Gastroesophageal sphincter (tissue), 4 donors: ENCODE measurements around the gene CUBN. TPM values are rescaled to one million over a fixed set of nuclear protein-coding genes. Genes with fewer than 3 reads are reported as not detected.

Experiments
- ATAC-seq: fragments of 150-250 bp; one replicate; pipeline ENCODE4 v1.9.1; 2016; ENCODE audit warnings: mild to moderate bottlenecking, moderate library complexity
- H3K27ac ChIP-seq, 4 donors: fragments of 200-600 bp; sonication (generic) in 3 of 4; 1 replicate in 3 of 4; 2 replicates in 1 of 4; pipeline ENCODE4 v1.5.1; 2016 to 2019
- H3K27me3 ChIP-seq: fragments of 200-600 bp; sonication (generic); one replicate; pipeline ENCODE4 v1.5.1; 2019
- H3K36me3 ChIP-seq, 2 donors: fragments of 200-600 bp; sonication (generic); one replicate each; pipeline ENCODE4 v1.5.1; 2019; ENCODE audit warnings: control low read depth in 1 of 2
- H3K4me1 ChIP-seq, 3 donors: fragments of 200-600 bp; sonication (generic); 1 replicate in 2 of 3; 2 replicates in 1 of 3; pipeline ENCODE4 v1.5.1; 2016 to 2019; ENCODE audit warnings: control low read depth in 2 of 3
- H3K4me3 ChIP-seq, 2 donors: fragments of 200-600 bp; sonication (generic); one replicate each; pipeline ENCODE4 v1.5.1; 2019; ENCODE audit warnings: mild to moderate bottlenecking in 1 of 2, moderate library complexity in 1 of 2
- H3K9me3 ChIP-seq, 3 donors: fragments of 200-600 bp; sonication (generic); one replicate each; pipeline ENCODE4 v1.5.1; 2017 to 2019; ENCODE audit warnings: control low read depth in 2 of 3
- EP300 ChIP-seq: sonication (generic); formaldehyde crosslinking; IDR thresholded peaks from one replicate; pipeline ENCODE4 v1.6.1; 2017; ENCODE audit warnings: antibody characterized with exemption, mild to moderate bottlenecking
- POLR2A ChIP-seq, 2 donors: fragments of 450-650 bp; IDR thresholded peaks; one replicate each; pipeline ENCODE4 v1.6.1; 2017; ENCODE audit warnings: antibody characterized with exemption in 2 of 2, mild to moderate bottlenecking in 2 of 2, moderate library complexity in 1 of 2
- POLR2AphosphoS5 ChIP-seq: sonication (generic); formaldehyde crosslinking; IDR thresholded peaks from one replicate; pipeline ENCODE4 v1.6.1; 2017; ENCODE audit warnings: antibody characterized with exemption
- WGBS, 2 donors: methylation state at CpG; one replicate each; pipeline ENCODE4 v1.1.5; 2018; ENCODE audit warnings: low coverage in 1 of 2; 5-methylcytosine and 5-hydroxymethylcytosine counted together
- total RNA-seq, 4 donors: library from RNA; depleted of rRNA; stranded (reverse); fragments of >200 nt; gene quantifications; one replicate each; pipeline ENCODE4 v1.1.0, GENCODE V29; 2016
- TF ChIP-seq, protein P1 (sequence below), 4 experiments: fragments of 200-600 bp in 2 of 4; fragments of 450-650 bp in 2 of 4; sonication (generic) in 1 of 4; IDR thresholded peaks; one replicate each; pipeline ENCODE4 v1.5.1; 2017 to 2019; ENCODE audit warnings: antibody characterized with exemption in 4 of 4, mild to moderate bottlenecking in 2 of 4, moderate library complexity in 2 of 4

The CUBN gene
- total RNA-seq, 4 donors from 2014 or later: 0.37 to 2.8 (median 1.6) TPM

DNA sequence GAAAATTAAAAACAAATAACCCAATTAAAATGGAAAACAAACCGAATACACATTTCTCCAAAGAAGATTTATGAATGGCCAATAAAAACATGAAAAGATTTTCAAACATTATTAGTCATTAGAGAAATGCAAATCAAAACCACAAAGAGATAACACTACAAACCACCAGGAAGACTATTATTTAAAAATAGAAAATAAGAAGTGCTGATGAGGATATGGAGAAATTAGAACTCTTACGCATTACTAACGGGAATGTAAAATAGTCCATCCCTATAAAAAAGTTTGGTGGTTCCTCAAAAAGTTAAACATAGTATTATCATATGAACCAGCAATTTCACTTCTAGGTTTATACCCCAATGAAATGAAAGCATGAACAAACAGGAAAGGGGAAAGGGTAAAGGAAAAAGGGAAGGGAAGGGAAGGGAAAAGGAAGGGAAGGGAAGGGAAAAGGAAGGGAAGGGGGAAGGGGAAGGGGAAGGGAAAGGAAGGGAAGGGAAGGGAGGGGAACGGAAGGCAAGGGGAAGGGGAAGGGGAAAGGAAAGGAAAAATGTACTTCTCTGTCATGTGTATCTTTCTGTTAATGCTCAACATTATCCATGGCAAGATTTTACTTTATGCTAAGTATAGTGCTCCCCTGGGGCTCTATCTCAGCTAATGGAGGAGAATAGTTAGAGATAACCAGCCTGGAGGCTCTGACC, 187.1 kb downstream of the CUBN start:
- ATAC-seq: no peak
- WGBS, 2 donors: 84 to 100% methylated on average over 4 of the region's 4 CpGs
- H3K27ac ChIP-seq: no peak overlapping the region

DNA sequence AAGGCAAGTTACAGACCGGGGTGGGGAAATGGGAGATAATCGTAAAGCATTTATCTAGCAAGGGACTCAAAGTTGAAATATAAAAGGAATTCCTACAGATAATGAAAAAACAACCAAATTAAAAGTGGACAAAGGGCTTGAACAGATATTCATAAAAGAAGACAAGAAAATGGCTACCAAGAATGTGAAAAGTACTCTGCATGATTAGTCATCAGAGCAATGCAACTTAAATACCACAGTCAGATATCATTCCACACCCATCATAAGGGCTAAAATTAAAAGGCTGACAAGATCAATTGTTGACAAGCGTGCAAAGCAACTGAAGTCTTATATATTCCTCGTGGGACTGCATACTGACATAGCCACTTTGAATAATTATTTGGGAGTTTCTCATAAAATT, 187.7 kb downstream of the CUBN start:
- Histone ChIP-seq H3K9me3 (no peaks in the 10 kb centered on the region), H3K4me3 (no peak overlapping the region), H3K27ac (no peak overlapping the region), H3K27me3 (no peaks in the 10 kb centered on the region), H3K36me3 (no peaks in the 10 kb centered on the region), H3K4me1 (peaks cover 4 to 17% (median 4%) of the 10 kb centered on the region in 3 donors)
- ATAC-seq: no peak
- WGBS, 2 donors: 56 to 81% methylated on average over 1 to 4 of the region's 4 CpGs
- TF ChIP-seq EP300: no peak
- no peak for TF ChIP-seq POLR2AphosphoS5
- TF ChIP-seq POLR2A (IDR thresholded peaks at IDR 0.05): no peak
- TF ChIP-seq, protein P1, sequence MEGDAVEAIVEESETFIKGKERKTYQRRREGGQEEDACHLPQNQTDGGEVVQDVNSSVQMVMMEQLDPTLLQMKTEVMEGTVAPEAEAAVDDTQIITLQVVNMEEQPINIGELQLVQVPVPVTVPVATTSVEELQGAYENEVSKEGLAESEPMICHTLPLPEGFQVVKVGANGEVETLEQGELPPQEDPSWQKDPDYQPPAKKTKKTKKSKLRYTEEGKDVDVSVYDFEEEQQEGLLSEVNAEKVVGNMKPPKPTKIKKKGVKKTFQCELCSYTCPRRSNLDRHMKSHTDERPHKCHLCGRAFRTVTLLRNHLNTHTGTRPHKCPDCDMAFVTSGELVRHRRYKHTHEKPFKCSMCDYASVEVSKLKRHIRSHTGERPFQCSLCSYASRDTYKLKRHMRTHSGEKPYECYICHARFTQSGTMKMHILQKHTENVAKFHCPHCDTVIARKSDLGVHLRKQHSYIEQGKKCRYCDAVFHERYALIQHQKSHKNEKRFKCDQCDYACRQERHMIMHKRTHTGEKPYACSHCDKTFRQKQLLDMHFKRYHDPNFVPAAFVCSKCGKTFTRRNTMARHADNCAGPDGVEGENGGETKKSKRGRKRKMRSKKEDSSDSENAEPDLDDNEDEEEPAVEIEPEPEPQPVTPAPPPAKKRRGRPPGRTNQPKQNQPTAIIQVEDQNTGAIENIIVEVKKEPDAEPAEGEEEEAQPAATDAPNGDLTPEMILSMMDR (IDR thresholded peaks at IDR 0.05): no peak

More for the DNA sequence above, 187.1 kb downstream of the CUBN start:
- Histone ChIP-seq H3K36me3 (no peaks in the 10 kb centered on the region), H3K4me1 (peaks cover 4 to 17% (median 4%) of the 10 kb centered on the region in 3 donors), H3K27me3 (no peaks in the 10 kb centered on the region), H3K9me3 (no peaks in the 10 kb centered on the region), H3K4me3 (no peak overlapping the region)
- TF ChIP-seq EP300 (no peak), POLR2AphosphoS5 (no peak), POLR2A (IDR thresholded peaks at IDR 0.05) (no peak)
- TF ChIP-seq, protein P1 (IDR thresholded peaks at IDR 0.05): no peak

DNA sequence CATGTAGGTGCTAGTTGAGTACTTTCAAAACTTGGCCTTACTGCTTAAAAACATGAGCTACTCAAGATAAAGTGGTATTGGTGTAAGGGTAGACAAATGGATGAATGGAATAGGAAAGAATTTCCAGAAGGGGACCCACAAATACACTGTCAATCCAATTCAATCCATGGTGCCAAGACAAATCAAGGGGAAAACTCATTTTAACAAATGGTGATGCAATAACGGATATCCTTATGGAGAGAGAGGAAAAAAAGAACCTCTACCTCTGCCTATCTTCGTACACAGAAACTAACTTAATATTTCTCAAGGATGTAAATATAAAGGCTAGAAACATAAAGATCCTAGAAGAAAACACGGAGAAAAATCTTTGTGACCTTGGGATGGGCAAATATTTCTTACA, 188.5 kb downstream of the CUBN start:
- Histone ChIP-seq H3K36me3 (no peaks in the 10 kb centered on the region), H3K4me3 (no peak overlapping the region), H3K27ac (no peak overlapping the region), H3K4me1 (peaks cover 4 to 17% (median 4%) of the 10 kb centered on the region in 3 donors), H3K27me3 (no peaks in the 10 kb centered on the region), H3K9me3 (no peaks in the 10 kb centered on the region)
- WGBS, 2 donors: 90 to 94% methylated on average over 3 of the region's 3 CpGs
- no peak for ATAC-seq
- TF ChIP-seq POLR2A (IDR thresholded peaks at IDR 0.05) (no peak), POLR2AphosphoS5 (no peak), EP300 (no peak)
- TF ChIP-seq, protein P1 (IDR thresholded peaks at IDR 0.05): no peak

DNA sequence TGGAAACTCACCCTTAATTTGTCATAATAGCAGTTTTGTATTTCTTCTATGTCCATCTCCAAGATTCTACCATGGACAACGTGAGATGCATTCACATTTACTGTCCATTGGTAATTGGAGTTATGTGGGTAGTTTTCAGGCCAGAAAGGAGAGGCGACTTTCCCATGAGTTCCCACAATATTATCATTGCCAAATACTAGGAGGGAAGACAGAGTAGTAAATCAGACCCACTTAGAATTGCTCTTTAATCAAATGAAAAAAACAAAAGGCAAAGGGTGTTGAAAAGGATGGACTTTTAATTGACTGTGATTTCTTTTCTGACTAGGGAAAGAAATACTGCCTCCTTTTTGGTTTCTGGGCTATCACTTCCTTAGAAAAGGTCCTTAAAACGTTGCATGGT, 190.7 kb downstream of the CUBN start:
- no peak overlapping the region for H3K4me3 ChIP-seq
- H3K27me3 ChIP-seq: no peaks in the 10 kb centered on the region
- H3K27ac ChIP-seq: no peak overlapping the region
- H3K9me3 ChIP-seq: no peaks in the 10 kb centered on the region
- no peak for ATAC-seq
- H3K4me1 ChIP-seq: peaks cover 0 to 5% (median 4%) of the 10 kb centered on the region in 3 donors
- H3K36me3 ChIP-seq: no peaks in the 10 kb centered on the region
- WGBS, 2 donors: 78 to 90% methylated on average over 2 to 3 of the region's 3 CpGs
- TF ChIP-seq POLR2AphosphoS5 (no peak), EP300 (no peak), POLR2A (IDR thresholded peaks at IDR 0.05) (no peak)
- TF ChIP-seq, protein P1 (IDR thresholded peaks at IDR 0.05): no peak

DNA sequence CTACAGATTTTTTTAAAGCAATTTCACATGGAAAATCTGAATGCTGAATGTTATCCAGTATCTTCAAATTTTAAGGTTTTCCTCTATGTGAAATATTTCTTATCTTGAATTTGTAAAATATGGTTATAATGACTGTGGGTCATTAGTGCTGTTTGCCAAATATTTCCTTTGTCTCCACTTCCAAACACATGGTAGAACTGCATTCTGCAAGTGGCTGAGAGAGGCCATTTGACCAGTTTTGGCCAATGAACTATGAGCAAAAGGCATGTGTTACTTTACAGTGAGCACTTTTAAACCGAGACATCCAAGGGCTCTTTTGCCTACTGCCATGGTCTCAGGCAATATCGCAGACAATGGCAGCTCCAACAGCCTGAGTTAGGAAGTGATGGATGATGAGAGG, 195.2 kb downstream of the CUBN start:
- Histone ChIP-seq H3K4me1 (no peaks in the 10 kb centered on the region), H3K36me3 (no peaks in the 10 kb centered on the region), H3K27ac (no peak overlapping the region), H3K27me3 (no peaks in the 10 kb centered on the region), H3K9me3 (no peaks in the 10 kb centered on the region), H3K4me3 (no peak overlapping the region)
- no peak for ATAC-seq
- TF ChIP-seq POLR2A (IDR thresholded peaks at IDR 0.05): no peak
- TF ChIP-seq POLR2AphosphoS5: no peak
- no peak for TF ChIP-seq EP300
- TF ChIP-seq, protein P1 (IDR thresholded peaks at IDR 0.05): no peak
- 100% methylated on average over 2 of the region's 2 CpGs; no CpG with 5 or more reads in 1 of the 2 donors for WGBS, 2 donors
